Mucosa of gallbladder (tissue), 1 donor: Measurements from ENCODE around the gene SPRED2. TPM values are rescaled to one million over a fixed set of nuclear protein-coding genes. Genes with fewer than 3 reads are reported as not detected.

Experiments
- DNase-seq: peaks from one replicate; pipeline ENCODE4 v3.0.0-alpha.2; 2020; ENCODE audit warnings: low spot score
- total RNA-seq: library from RNA; stranded (reverse); gene quantifications from one replicate; pipeline ENCODE4 v1.2.1, GENCODE V29; 2021
- donor health status: DM: no; HTN: no; CAD: no.

The SPRED2 gene
- total RNA-seq, 1 donor from 2014 or later, result 34.7 TPM

- peak; percentile 49 for DNase-seq
These were observed 65.7 kb downstream of the SPRED2 start for GRCh38 chr2:65366595-65367125.

- no peak for DNase-seq
These were observed 67.2 kb downstream of the SPRED2 start for GRCh38 chr2:65364986-65365733.

- DNase-seq, result no peak
These were observed 68.3 kb downstream of the SPRED2 start for GRCh38 chr2:65363879-65364666.

GRCh38 chr2:65361623-65362022 is 70.8 kb downstream of the SPRED2 start:
- DNase-seq, result no peak

- DNase-seq, result no peak
These were observed 72.0 kb downstream of the SPRED2 start for GRCh38 chr2:65360441-65360840.

DNA sequence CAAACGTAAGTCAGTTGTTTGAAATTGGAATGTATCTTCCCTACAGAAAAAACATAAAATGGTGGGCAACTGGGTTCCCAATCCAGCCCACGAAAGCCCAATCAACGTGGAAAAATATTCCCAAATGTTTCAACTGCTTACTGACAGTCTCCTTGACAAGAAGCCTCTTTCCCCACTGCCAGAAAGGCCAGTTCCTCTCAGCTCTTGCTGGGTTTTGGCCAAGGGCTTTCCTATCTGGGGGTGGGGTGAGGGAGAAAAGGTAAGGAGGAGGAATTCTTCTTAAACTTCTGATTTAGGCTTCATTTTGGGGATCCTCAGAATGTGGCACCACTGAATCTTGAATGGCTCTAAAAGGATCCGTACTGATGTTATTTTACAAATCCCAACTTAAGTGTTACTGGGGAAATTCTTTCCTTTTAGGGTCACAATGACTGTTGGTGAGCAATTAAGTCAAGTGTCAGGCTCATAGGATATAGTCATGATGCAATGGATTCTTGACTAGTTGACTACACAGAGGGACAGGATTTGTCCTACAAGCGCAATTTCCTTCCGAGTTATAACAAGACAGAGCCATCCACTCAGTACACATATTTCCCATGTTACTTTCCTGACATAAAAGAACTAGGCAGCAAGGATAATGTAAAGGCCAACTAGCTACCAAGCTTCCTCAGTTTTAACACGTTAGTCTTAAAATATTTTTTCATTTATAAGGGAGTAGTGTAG is 73.6 kb downstream of the SPRED2 start:
- DNase-seq, result no peak

- DNase-seq, result no peak
These were observed 74.5 kb downstream of the SPRED2 start for GRCh38 chr2:65357959-65358294.

- DNase-seq, result no peak
These were observed 75.1 kb downstream of the SPRED2 start for GRCh38 chr2:65357095-65357958.

DNA sequence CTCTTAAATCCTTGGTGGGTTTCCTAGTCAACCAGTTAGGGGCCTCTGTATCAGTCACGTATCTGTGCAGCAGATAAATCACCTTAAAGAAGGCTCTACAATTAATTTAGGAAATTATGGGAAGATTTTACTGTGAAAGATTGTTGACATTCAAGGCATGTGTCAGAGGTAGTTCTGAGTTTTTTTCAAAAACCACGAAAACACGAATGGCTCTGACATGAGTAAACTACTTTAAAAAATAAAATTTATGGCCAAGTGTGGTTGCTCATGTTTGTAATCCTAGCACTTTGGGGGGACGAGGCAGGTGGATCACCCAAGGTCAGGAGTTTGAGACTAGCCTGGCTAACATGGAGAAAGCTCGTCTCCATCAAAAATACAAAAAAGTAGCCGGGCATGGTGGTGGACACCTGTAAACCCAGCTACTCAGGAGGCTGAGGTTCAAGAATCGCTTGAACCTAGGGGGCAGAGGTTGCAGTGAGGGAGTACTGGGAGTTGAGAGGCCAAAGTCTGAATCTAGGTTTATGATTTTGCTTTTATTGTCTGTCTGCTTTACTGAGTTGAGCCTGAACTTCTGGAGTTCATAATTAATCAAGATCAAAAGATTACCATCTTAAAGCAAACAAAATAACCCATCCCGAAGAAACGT is 77.1 kb downstream of the SPRED2 start:
- DNase-seq, result no peak

DNA sequence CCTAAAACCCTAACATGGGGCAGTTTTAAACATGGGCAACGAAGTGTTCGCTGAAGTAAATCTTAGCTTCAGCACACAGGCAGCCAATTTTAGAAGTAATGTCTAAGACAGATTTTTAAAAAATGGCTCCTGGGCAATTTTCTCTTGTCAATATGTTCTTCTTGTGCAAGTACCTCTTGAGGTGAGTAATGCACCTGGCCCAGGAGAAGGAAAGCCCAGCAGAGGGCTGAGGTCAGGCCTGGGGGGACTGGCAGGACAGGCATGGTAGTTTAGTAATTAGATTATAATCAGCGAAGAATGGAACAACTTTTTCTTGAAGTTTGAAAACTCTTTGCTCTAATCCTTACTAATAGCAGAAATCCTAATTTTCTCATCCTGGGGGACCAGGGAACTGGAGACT is 77.6 kb downstream of the SPRED2 start:
- no peak for DNase-seq

DNA sequence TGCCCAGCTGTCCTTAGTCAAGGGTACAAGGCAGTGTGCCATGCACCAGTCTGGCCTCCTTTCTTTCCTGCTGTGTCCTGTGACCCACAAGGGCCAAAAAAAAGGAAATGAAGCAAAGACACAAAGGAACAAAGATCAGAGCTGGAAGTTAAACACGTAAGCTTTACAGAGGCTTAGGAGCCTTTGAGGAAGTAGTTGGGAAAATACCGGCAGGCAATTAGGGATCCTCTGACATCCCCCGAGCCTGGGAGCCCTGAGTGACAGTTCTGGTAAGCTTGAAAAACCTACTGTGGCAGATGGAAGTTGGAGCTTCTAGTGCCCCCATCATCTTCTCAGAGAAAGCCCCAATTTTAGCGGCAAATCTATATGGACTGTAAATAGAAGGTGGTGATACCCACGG is 78.5 kb downstream of the SPRED2 start:
- no peak for DNase-seq

DNA sequence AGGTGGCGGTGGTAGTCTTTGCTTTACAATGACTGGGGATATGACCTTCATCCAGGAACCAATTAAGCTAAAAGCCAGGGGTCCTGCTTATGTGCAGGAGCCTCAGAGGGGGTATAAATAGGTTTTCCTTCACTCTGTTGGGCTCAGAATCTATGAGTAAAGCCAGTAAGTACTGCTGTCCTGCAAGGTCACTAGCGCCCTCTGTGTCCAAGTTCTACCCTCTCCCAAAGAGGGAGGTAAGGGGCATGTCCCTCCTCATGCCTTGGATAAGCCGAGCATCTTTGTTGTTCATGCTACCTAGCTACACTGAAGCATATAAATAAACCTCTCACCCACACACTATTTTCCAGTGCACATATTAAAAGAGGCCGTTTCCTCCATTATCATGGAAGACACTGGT is 79.4 kb downstream of the SPRED2 start:
- DNase-seq, result no peak

DNA sequence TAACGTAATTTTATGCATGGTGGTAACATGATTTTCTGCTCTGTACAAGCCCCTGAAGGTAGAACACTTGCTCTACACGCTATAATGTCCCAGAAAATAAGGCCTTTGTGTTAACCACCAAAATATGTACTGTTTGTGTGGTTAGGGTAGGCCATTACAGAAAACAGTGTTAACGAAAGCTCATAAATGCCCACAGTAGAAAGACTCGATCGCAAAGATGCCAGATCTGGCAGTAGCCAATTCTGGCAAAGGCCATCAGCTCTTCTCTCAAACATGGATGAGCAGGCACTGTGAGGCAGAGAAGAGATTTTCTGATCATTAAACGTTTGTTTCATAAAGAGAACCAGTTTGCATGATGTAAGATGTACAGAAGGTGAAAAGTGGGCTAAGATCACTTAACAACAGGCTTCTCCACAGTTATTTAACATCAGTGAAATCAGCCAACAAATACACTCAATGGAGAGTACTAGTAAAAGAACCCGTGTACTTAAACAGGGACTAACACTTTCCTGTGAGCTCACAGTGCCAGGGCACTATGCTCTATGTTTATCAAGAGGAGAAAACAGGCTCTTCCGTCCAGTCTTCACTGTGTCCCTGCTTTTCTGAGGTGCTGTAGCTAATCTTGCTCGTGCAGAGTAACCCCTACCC is 80.3 kb downstream of the SPRED2 start:
- DNase-seq, result no peak

GRCh38 chr2:65351234-65351947 is 81.0 kb downstream of the SPRED2 start:
- no peak for DNase-seq

DNA sequence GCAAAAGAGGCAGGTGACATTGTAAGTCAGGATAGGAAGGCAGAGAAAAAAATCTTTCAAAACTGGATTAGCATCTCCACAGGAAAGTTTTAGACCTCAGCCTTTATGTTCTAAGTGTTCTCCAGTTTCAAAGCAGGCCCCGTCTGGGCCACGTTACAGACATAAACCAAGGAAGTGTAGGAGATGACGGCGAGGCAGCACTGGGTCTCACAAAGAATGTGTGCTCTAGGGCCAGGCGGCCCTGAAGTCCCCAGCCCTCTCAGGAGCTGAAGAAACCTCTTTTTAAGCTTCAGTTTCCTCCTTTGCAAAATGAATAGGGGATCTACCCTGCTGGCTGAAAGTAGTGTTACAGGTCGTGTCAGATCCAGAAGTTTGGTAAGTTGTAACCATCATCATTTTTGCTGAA is 81.7 kb downstream of the SPRED2 start:
- DNase-seq, result no peak

- peak; percentile 35 for DNase-seq
These were observed 82.5 kb downstream of the SPRED2 start for GRCh38 chr2:65349863-65350262.

DNA sequence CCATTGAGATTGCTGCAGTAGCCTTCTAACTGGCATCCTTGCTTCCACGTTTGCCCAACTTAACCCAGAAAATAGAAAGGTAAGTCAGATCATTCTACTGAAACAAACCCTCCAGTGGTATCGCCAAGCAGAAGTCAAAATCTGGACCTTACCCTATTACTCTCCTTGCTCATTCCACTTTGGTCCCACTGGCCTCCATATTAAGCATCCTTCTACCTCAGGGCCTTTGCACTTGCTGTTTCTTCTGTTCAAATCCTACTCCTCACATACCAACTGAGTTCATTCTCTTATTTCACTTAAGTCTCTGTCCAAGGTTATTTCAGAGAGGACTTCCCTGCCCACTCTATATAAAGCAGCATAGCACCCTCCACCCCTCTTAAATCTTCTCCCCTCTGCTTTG is 84.5 kb downstream of the SPRED2 start:
- DNase-seq, result no peak

DNA sequence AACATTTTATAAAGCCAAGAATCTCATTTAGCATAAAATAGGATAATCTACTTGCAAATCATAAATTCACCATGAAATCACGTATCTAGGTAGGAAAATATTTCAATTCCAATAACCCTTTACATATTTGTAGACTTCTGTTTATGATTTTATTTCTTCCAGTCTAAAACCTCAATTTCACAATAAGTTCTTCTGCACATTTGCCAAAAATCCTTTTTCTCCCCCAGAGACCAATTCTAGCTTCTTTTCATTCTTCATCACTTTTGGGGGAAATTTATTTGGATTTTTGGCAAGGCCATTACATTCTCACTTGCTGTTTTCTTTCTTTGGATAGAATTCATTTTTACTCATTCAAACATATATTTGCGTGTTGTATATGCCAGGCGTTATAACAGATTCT is 86.8 kb downstream of the SPRED2 start:
- no peak for DNase-seq

DNA sequence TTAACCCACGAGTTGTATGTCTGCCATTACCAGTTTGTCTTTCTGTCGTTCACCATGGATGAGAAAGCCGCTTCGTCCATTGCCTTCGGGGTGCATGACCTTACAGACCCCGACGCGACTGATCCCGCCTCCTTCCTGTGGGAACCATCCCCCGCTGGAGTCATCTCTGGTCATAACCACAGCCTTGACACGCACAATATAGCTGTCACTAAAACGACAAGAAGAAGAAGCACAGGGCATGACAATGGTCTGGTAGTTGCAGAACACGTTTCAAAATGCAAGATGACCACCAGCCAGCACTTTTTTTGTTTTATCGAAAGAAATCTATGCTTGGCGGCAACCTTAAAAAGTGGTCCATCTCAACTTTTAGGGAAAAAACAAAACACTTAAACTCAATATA is 87.7 kb downstream of the SPRED2 start:
- DNase-seq, result no peak

DNA sequence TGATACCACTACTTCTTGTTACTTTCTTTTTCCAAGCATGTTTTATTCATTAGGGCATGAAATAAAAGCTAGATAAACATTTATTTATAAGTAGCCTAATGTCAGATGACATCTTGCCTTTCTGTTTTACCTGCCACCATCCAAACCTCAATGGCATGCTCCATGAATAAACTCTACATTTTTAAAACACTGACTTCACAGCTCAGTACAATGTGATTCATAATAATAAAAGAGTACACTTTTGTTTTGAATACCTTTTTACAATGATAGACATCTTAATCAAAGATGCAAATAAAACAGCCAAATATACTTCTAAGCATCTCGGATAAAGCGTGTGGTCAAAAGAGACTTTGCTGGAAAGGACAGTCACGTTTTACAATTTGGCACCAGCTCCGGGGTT is 88.2 kb downstream of the SPRED2 start:
- DNase-seq, result no peak
